HepG2 (cell line): Measurements from ENCODE around the gene UBE2U. TPM values are rescaled to one million over a fixed set of nuclear protein-coding genes. Genes with fewer than 3 reads are reported as not detected.

Experiments used
- ATAC-seq: fragments of 200-7000 bp; cut with Tn5 transposase; 3 replicates; pipeline ENCODE4 v1.9.1; 2020; ENCODE audit warnings: mild to moderate bottlenecking, moderate library complexity
- BruUV-seq: library from RNA; stranded (reverse); fragments of 400-500 nt; replicated peaks from 2 replicates; lab custom pipeline; 2021; lab: Mats Ljungman, UMichigan
- CTCF ChIA-PET: fragments of 300-600 bp; formaldehyde crosslinking; extraction: SDS; loops from one replicate; lab custom pipeline; 2021; ENCODE audit warnings: low total read pairs, inconsistent platforms, low intra/inter-chr PET ratio; lab: Yijun Ruan, JAX
- POLR2A ChIA-PET: fragments of 350-600 bp; sonication (Branson Sonifier 250); formaldehyde crosslinking; loops from one replicate; lab custom pipeline; 2020; ENCODE audit warnings: antibody characterized with exemption, inconsistent platforms; lab: Yijun Ruan, JAX
- DNase-seq: peaks from one replicate; pipeline ENCODE4 v3.0.0-alpha.2; 2015; ENCODE audit warnings: low spot score
- FAIRE-seq: peaks from 3 replicates; lab custom pipeline; 2011; peaks lifted over from hg19 to GRCh38; lab: Jason Lieb, UNC
- H2AFZ ChIP-seq: one replicate; pipeline ENCODE4 v1.6.1; 2011; ENCODE audit warnings: low read length, inconsistent platforms
- H3K27ac ChIP-seq: fragments of 300-600 bp; 3 replicates; pipeline ENCODE4 v1.8.0; 2011; ENCODE audit warnings: mixed run types, mild to moderate bottlenecking, mixed read lengths, low read length, inconsistent platforms; ENCODE audit not compliant: insufficient read depth; ENCODE audit errors: extremely low read length
- H3K27me3 ChIP-seq, 2 experiments: fragments of 200-600 bp in 1 of 2; 2 replicates in 1 of 2; 3 replicates in 1 of 2; pipeline versions ENCODE4 v1.6.0 to v1.8.0; 2011; ENCODE audit warnings: low read length in 2 of 2, mild to moderate bottlenecking in 2 of 2, moderate library complexity in 2 of 2, inconsistent platforms in 1 of 2; ENCODE audit not compliant: insufficient read depth in 2 of 2, control insufficient read depth in 1 of 2
- H3K36me3 ChIP-seq, 2 experiments: fragments of 200-600 bp in 1 of 2; replicated peaks in 1 of 2; 2 replicates in 1 of 2; 3 replicates in 1 of 2; pipeline versions ENCODE4 v1.5.1 to v1.8.0; 2011; ENCODE audit warnings: low read length in 2 of 2, inconsistent platforms in 1 of 2; ENCODE audit not compliant: insufficient read depth in 2 of 2, control insufficient read depth in 1 of 2
- H3K4me1 ChIP-seq: 2 replicates; pipeline ENCODE4 v1.5.1; 2012; ENCODE audit warnings: low read length, inconsistent platforms; ENCODE audit not compliant: insufficient read depth
- H3K4me2 ChIP-seq: 2 replicates; pipeline ENCODE4 v1.6.0; 2011; ENCODE audit warnings: low read depth, low read length, inconsistent platforms
- H3K4me3 ChIP-seq, 3 experiments: fragments of 200-600 bp in 1 of 3; sonication (generic), shearing (Covaris generic) in 1 of 3; replicated peaks in 1 of 3; 2 replicates each; pipeline ENCODE4 v1.5.1; 2011 to 2016; ENCODE audit warnings: low read length in 3 of 3, inconsistent platforms in 2 of 3, low read depth in 2 of 3, mild to moderate bottlenecking in 2 of 3, control low read depth in 1 of 3, mixed read lengths in 1 of 3; ENCODE audit not compliant: insufficient read depth in 1 of 3
- H3K79me2 ChIP-seq: one replicate; pipeline ENCODE4 v1.6.1; 2011; ENCODE audit warnings: low read length, inconsistent platforms; ENCODE audit not compliant: insufficient read depth
- H3K9ac ChIP-seq: 2 replicates; pipeline ENCODE4 v1.6.0; 2011; ENCODE audit warnings: mild to moderate bottlenecking, low read depth, low read length, inconsistent platforms; ENCODE audit not compliant: insufficient read depth
- H3K9me3 ChIP-seq: 2 replicates; pipeline ENCODE4 v1.5.1; 2012; ENCODE audit warnings: mild to moderate bottlenecking, low read length
- H4K20me1 ChIP-seq: 2 replicates; pipeline ENCODE4 v1.6.0; 2011; ENCODE audit warnings: inconsistent platforms, mild to moderate bottlenecking, low read length, moderate library complexity; ENCODE audit not compliant: insufficient read depth
- CEBPG ChIP-seq: IDR thresholded peaks from 2 replicates; pipeline ENCODE4 v1.6.1; 2016
- DNMT1 ChIP-seq: sonication (generic); formaldehyde crosslinking; IDR thresholded peaks from 2 replicates; pipeline ENCODE4 v1.5.1; 2020; ENCODE audit warnings: mild to moderate bottlenecking, missing genetic modification reagents
- GPN1 ChIP-seq: sonication (generic); formaldehyde crosslinking; IDR thresholded peaks from 2 replicates; pipeline ENCODE4 v1.5.1; 2020; ENCODE audit warnings: missing genetic modification reagents, borderline replicate concordance
- HNF4G ChIP-seq, 2 experiments: sonication (generic) in 1 of 2; formaldehyde crosslinking in 1 of 2; IDR thresholded peaks; 2 replicates each; pipeline versions ENCODE4 v1.4.0 to v1.6.1; 2011 to 2020; ENCODE audit warnings: borderline replicate concordance in 2 of 2, low read depth in 2 of 2, mild to moderate bottlenecking in 2 of 2, low read length in 1 of 2, missing genetic modification reagents in 1 of 2, moderate library complexity in 1 of 2
- KDM2A ChIP-seq: sonication (generic); formaldehyde crosslinking; IDR thresholded peaks from 2 replicates; pipeline ENCODE4 v1.4.0; 2020; ENCODE audit warnings: low read depth, missing genetic modification reagents, borderline replicate concordance
- MIXL1 ChIP-seq: IDR thresholded peaks from 2 replicates; pipeline ENCODE4 v1.6.1; 2016
- PHB2 ChIP-seq: fragments of 450-650 bp; IDR thresholded peaks from 2 replicates; pipeline ENCODE4 v1.6.1; 2018; ENCODE audit not compliant: partially characterized antibody
- RBM22 ChIP-seq: fragments of 200-400 bp; formaldehyde crosslinking; optimal IDR thresholded peaks from 2 replicates; pipeline ENCODE3; 2017; ENCODE audit warnings: mild to moderate bottlenecking, low read length, moderate library complexity
- RNF2 ChIP-seq: fragments of 450-650 bp; conservative IDR thresholded peaks from 2 replicates; pipeline ENCODE4 v1.6.1; 2016; ENCODE audit warnings: low read depth
- SP140L ChIP-seq: sonication (generic); formaldehyde crosslinking; IDR thresholded peaks from 2 replicates; pipeline ENCODE4 v1.4.0; 2020; ENCODE audit warnings: missing genetic modification reagents, borderline replicate concordance
- TAF1 ChIP-seq: sonication (generic); formaldehyde crosslinking; IDR thresholded peaks from 2 replicates; pipeline ENCODE4 v1.4.0; 2020; ENCODE audit warnings: missing genetic modification reagents
- ZNF235 ChIP-seq: sonication (generic); formaldehyde crosslinking; IDR thresholded peaks from 2 replicates; pipeline ENCODE4 v1.8.1; 2023; ENCODE audit warnings: mild to moderate bottlenecking, missing genetic modification reagents, borderline replicate concordance
- ZNF34 ChIP-seq: sonication (generic); formaldehyde crosslinking; IDR thresholded peaks from 2 replicates; pipeline ENCODE4 v1.4.0; 2020; ENCODE audit warnings: mild to moderate bottlenecking, missing genetic modification reagents, borderline replicate concordance
- ZNF614 ChIP-seq: IDR thresholded peaks from 2 replicates; pipeline ENCODE4 v1.6.1; 2018; ENCODE audit warnings: missing biosample characterization, missing genetic modification reagents, inconsistent platforms, borderline replicate concordance
- ZNF766 ChIP-seq: sonication (generic); formaldehyde crosslinking; IDR thresholded peaks from 2 replicates; pipeline ENCODE4 v1.5.0; 2020; ENCODE audit warnings: missing genetic modification reagents, borderline replicate concordance
- ZNF776 ChIP-seq: sonication (generic); formaldehyde crosslinking; IDR thresholded peaks from 2 replicates; pipeline ENCODE4 v1.4.0; 2020; ENCODE audit warnings: mild to moderate bottlenecking, missing genetic modification reagents
- WGBS: methylation state at CpG from one replicate; pipeline ENCODE4 v1.1.6; 2017; ENCODE audit warnings: low lambda C conversion rate; 5-methylcytosine and 5-hydroxymethylcytosine counted together
- in situ Hi-C: cut with HindIII; loops from 2 replicates; pipeline ENCODE4 v1.10.0; 2017; ENCODE audit warnings: low pct_unique_long_range_greater_than_20kb; ENCODE audit not compliant: extremely low pct_ligation_motif_present
- intact Hi-C: fragments of 100-400 bp; cut with micrococcal nuclease; formaldehyde crosslinking; loops from one replicate; pipeline ENCODE4 v1.10.0; 2022; ENCODE audit not compliant: unreplicated experiment
- polyA plus RNA-seq, 8 experiments: library from polyadenylated mRNA; depleted of rRNA in 3 of 8; stranded (reverse) in 7 of 8; unstranded in 1 of 8; fragments of >200 nt; fragmentation: Illumina TruSeq in 4 of 8; extraction: Trizol in 4 of 8; gene quantifications; 2 replicates each; pipeline versions ENCODE4 v1.2.1 to v1.2.3, GENCODE V29; 2011 to 2016; ENCODE audit warnings: low read depth in 4 of 8, missing spikeins in 1 of 8, mixed read lengths in 1 of 8; ENCODE audit not compliant: insufficient read depth in 1 of 8
- total RNA-seq, 5 experiments: library from RNA; depleted of rRNA; stranded (reverse); fragments of >200 nt; fragmentation: Illumina TruSeq; extraction: Trizol; gene quantifications; 2 replicates each; pipeline ENCODE4 v1.2.3, GENCODE V29; 2016; ENCODE audit warnings: low read depth in 1 of 5

Gene UBE2U
- total and polyA plus RNA-seq, 2 of the 13 experiments (the other 11 are each of a cell fraction or from before 2014, with no cell fraction given): not detected

DNA sequence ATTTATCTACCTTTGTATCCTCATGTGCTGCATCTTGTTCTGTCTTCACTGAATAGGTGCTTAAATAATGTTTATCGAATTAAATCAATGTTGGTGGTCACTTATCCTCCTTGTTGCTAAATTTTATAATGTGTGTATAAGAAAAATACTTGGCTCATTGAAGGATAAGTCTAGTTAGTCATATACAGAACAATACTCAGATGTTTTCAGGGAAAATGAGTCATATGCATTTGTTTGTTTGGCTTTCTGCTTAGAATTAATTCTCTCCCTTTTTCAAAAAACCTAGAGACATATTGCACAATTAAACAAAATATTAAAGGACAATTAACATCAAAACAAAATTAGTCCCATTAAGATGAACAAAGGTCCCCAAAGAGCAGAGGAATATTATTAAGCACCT lies 89.0 kb downstream of the UBE2U start:
- Histone ChIP-seq H3K79me2 (no peaks in the 10 kb centered on the region), H4K20me1 (no peaks in the 10 kb centered on the region), H3K36me3 (no peaks in the 10 kb centered on the region), H3K4me1 (no peaks in the 10 kb centered on the region)
- in situ Hi-C loops (no loop called here), intact Hi-C loops (no loop called here)
- no TSS peak for BruUV-seq
- ATAC-seq: no peak
- TF ChIP-seq TAF1 (CRISPR knock-in tag): no peak
- TF ChIP-seq GPN1 (CRISPR knock-in tag): no peak
- TF ChIP-seq HNF4G (IDR thresholded peaks at IDR 0.05; ENCODE audit: borderline replicate concordance, low read depth, low read length): no peak
- no peak for TF ChIP-seq HNF4G (CRISPR knock-in tag; IDR thresholded peaks at IDR 0.05; ENCODE audit: borderline replicate concordance, low read depth)
- TF ChIP-seq PHB2: no peak
- TF ChIP-seq RBM22: no peak
- TF ChIP-seq ZNF614 (CRISPR knock-in tag): no peak
- TF ChIP-seq DNMT1 (CRISPR knock-in tag): no peak
- no peak for TF ChIP-seq MIXL1 (CRISPR knock-in tag)
- no peak for TF ChIP-seq ZNF34
- no peak for TF ChIP-seq ZNF766 (CRISPR knock-in tag)
- TF ChIP-seq KDM2A (CRISPR knock-in tag): no peak
- no peak for TF ChIP-seq SP140L (CRISPR knock-in tag)
- no peak for TF ChIP-seq ZNF776 (CRISPR knock-in tag)
- TF ChIP-seq CEBPG: no peak
- TF ChIP-seq ZNF235 (CRISPR knock-in tag): no peak
- no peak for TF ChIP-seq RNF2
- TF ChIP-seq, all 625 proteins: peak for 0
- H3K9me3 ChIP-seq: no peaks in the 10 kb centered on the region
- WGBS: 3% methylated on average over 1 of the region's 1 CpG
- no peaks in the 10 kb centered on the region for H3K27me3 ChIP-seq
- H3K9ac ChIP-seq: no peak overlapping the region
- ChIA-PET POLR2A (no interaction called here), CTCF (no interaction called here)
- FAIRE-seq (no peak), DNase-seq (no peak)
- H3K27ac ChIP-seq: no peak overlapping the region
- no peak overlapping the region for H3K4me2 ChIP-seq
- H2AFZ ChIP-seq: no peak overlapping the region
- no peak overlapping the region for H3K4me3 ChIP-seq
